Fibroblast of lung (primary cell): ENCODE data around the gene ZNF324B. TPM values are rescaled to one million over a fixed set of nuclear protein-coding genes. Genes with fewer than 3 reads are reported as not detected.

ENCODE experiments used
- DNase-seq, 2 donors: peaks; one replicate each; pipeline versions ENCODE4 v3.0.0 to v3.0.0-alpha.2; 2010; ENCODE audit warnings: low read depth in 2 of 2
- H2AFZ ChIP-seq: 2 replicates; pipeline ENCODE4 v1.5.1; 2012; ENCODE audit warnings: low read length, control low read depth, inconsistent platforms
- H3K27ac ChIP-seq: 2 replicates; pipeline ENCODE4 v1.5.1; 2011; ENCODE audit warnings: low read length, control low read depth; ENCODE audit not compliant: insufficient read depth
- H3K27me3 ChIP-seq: 2 replicates; pipeline ENCODE4 v1.5.1; 2011; ENCODE audit warnings: mild to moderate bottlenecking, low read length; ENCODE audit not compliant: control insufficient read depth, insufficient read depth
- H3K36me3 ChIP-seq: 2 replicates; pipeline ENCODE4 v1.5.1; 2011; ENCODE audit warnings: low read length; ENCODE audit not compliant: control insufficient read depth, insufficient read depth
- H3K4me1 ChIP-seq: 2 replicates; pipeline ENCODE4 v1.5.1; 2011; ENCODE audit warnings: low read length; ENCODE audit not compliant: control insufficient read depth, insufficient read depth; ENCODE audit errors: extremely low read depth
- H3K4me2 ChIP-seq: 2 replicates; pipeline ENCODE4 v1.5.1; 2011; ENCODE audit warnings: low read length, control low read depth; ENCODE audit not compliant: insufficient read depth; ENCODE audit errors: extremely low read depth
- H3K4me3 ChIP-seq, 4 experiments: fragments of 200-600 bp in 1 of 4; sonication (generic) in 1 of 4; replicated peaks in 1 of 4; 2 replicates each; pipeline ENCODE4 v1.5.1; 2011 to 2016; ENCODE audit warnings: low read length in 4 of 4, low read depth in 3 of 4, mild to moderate bottlenecking in 3 of 4, control low read depth in 2 of 4, inconsistent platforms in 1 of 4, mixed read lengths in 1 of 4; ENCODE audit not compliant: insufficient read depth in 1 of 4; ENCODE audit errors: control extremely low read depth in 1 of 4
- H3K79me2 ChIP-seq: 2 replicates; pipeline ENCODE4 v1.5.1; 2012; ENCODE audit warnings: mild to moderate bottlenecking, low read length, inconsistent platforms; ENCODE audit not compliant: control insufficient read depth, insufficient read depth
- H3K9ac ChIP-seq: 2 replicates; pipeline ENCODE4 v1.5.1; 2011; ENCODE audit warnings: mild to moderate bottlenecking, low read length, control low read depth; ENCODE audit not compliant: insufficient read depth
- H3K9me3 ChIP-seq: 2 replicates; pipeline ENCODE4 v1.5.1; 2012; ENCODE audit warnings: low read depth, low read length; ENCODE audit not compliant: control insufficient read depth, insufficient read depth
- H4K20me1 ChIP-seq: 2 replicates; pipeline ENCODE4 v1.5.1; 2011; ENCODE audit warnings: low read length; ENCODE audit not compliant: control insufficient read depth, insufficient read depth; ENCODE audit errors: extremely low read depth
- CTCF ChIP-seq, 2 donors: IDR thresholded peaks in 1 of 2; conservative IDR thresholded peaks in 1 of 2; 1 replicate in 1 of 2; 2 replicates in 1 of 2; pipeline ENCODE4 v1.5.1; 2011 to 2012; ENCODE audit warnings: low read length in 2 of 2, control low read depth in 1 of 2, inconsistent platforms in 1 of 2, low read depth in 1 of 2, mild to moderate bottlenecking in 1 of 2
- EZH2 ChIP-seq: IDR thresholded peaks from 2 replicates; pipeline ENCODE4 v1.5.1; 2012; ENCODE audit warnings: low read length, control low read depth, mild to moderate bottlenecking; ENCODE audit errors: missing control alignments
- polyA plus RNA-seq, 2 donors: library from polyadenylated mRNA; depleted of rRNA in 1 of 2; stranded (reverse) in 1 of 2; unstranded in 1 of 2; fragments of >200 nt; gene quantifications; 2 replicates each; pipeline ENCODE4 v1.2.1, GENCODE V29; 2011 to 2012; ENCODE audit warnings: missing spikeins in 1 of 2
- total RNA-seq: library from RNA; depleted of rRNA; stranded (reverse); fragments of >200 nt; gene quantifications from 2 replicates; pipeline ENCODE4 v1.2.1, GENCODE V29; 2014

The ZNF324B gene
- total and polyA plus RNA-seq, 2 donors (not counting 1 experiment from before 2014, with no cell fraction given): 2.1 to 8.9 TPM

GRCh38 chr19:58477871-58478270 is 26.4 kb downstream of the ZNF324B start:
- H3K79me2 ChIP-seq: no peaks in the 10 kb centered on the region
- H2AFZ ChIP-seq: no peak overlapping the region
- TF ChIP-seq CTCF (conservative IDR thresholded peaks at IDR 0.05 in 1 of 2, IDR thresholded peaks at IDR 0.05 in 1 of 2; ENCODE audit: low read depth in 1 of 2, low read length in 2 of 2): no peak
- no peaks in the 10 kb centered on the region for H3K27me3 ChIP-seq
- H3K4me2 ChIP-seq: no peak overlapping the region
- no peaks in the 10 kb centered on the region for H3K9me3 ChIP-seq
- no peak overlapping the region for H3K27ac ChIP-seq
- no peak overlapping the region for H3K4me3 ChIP-seq
- no peak overlapping the region for H3K9ac ChIP-seq
- H3K36me3 ChIP-seq: peaks cover 6% of the 10 kb centered on the region
- H4K20me1 ChIP-seq: no peaks in the 10 kb centered on the region
- no peak for DNase-seq
- peaks cover 18% of the 10 kb centered on the region for H3K4me1 ChIP-seq

GRCh38 chr19:58479303-58479702 is 27.9 kb downstream of the ZNF324B start:
- Histone ChIP-seq H3K9me3 (no peaks in the 10 kb centered on the region), H3K4me1 (peaks cover 17% of the 10 kb centered on the region), H2AFZ (no peak overlapping the region), H4K20me1 (no peaks in the 10 kb centered on the region), H3K9ac (no peak overlapping the region), H3K27ac (no peak overlapping the region), H3K4me3 (no peak overlapping the region), H3K79me2 (no peaks in the 10 kb centered on the region), H3K36me3 (peaks cover 4% of the 10 kb centered on the region), H3K27me3 (no peaks in the 10 kb centered on the region), H3K4me2 (no peak overlapping the region)
- no peak for DNase-seq
- no peak for TF ChIP-seq CTCF (conservative IDR thresholded peaks at IDR 0.05 in 1 of 2, IDR thresholded peaks at IDR 0.05 in 1 of 2; ENCODE audit: low read depth in 1 of 2, low read length in 2 of 2)
- TF ChIP-seq EZH2: no peak

- no peak overlapping the region for H3K4me3 ChIP-seq
- H3K9ac ChIP-seq: no peak overlapping the region
- TF ChIP-seq CTCF (conservative IDR thresholded peaks at IDR 0.05 in 1 of 2, IDR thresholded peaks at IDR 0.05 in 1 of 2; ENCODE audit: low read depth in 1 of 2, low read length in 2 of 2): no peak
- TF ChIP-seq EZH2: no peak
- H3K27me3 ChIP-seq: no peaks in the 10 kb centered on the region
- no peaks in the 10 kb centered on the region for H4K20me1 ChIP-seq
- H3K27ac ChIP-seq: no peak overlapping the region
- no peaks in the 10 kb centered on the region for H3K79me2 ChIP-seq
- peaks cover 12% of the 10 kb centered on the region for H3K4me1 ChIP-seq
- H2AFZ ChIP-seq: no peak overlapping the region
- H3K9me3 ChIP-seq: no peaks in the 10 kb centered on the region
- no peak for DNase-seq
- H3K36me3 ChIP-seq: peaks cover 4% of the 10 kb centered on the region
- no peak overlapping the region for H3K4me2 ChIP-seq
Observed at GRCh38 chr19:58479736-58480480, 28.5 kb downstream of the ZNF324B start.
